HG02870 (cell line): ENCODE measurements around the gene KCNMA1.

Experiments
- ATAC-seq: cut with Tn5 transposase; IDR thresholded peaks from one replicate; pipeline ENCODE4 v1.9.1; 2021; ENCODE audit warnings: mild to moderate bottlenecking, moderate library complexity; ENCODE audit not compliant: unreplicated experiment

The KCNMA1 gene

DNA sequence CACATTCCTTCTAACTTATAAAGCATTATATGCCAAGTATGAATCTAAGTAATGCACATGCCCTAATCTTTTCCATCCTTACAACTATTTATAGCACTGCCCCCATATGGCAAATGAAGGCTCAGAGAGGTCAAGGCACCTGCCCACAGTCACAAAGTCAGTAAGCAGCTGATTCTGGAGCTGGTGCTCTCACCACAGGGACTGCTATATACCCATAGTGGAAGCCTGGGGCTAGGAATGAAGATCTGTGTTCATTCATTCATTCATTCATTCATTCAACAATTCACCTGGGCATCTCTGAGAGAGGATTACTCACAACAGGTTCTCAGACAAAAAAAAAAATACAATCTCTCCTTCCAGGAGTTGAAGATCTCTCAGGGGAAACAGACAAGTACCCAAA is 213.4 kb downstream of the KCNMA1 start:
- ATAC-seq = no peak

DNA sequence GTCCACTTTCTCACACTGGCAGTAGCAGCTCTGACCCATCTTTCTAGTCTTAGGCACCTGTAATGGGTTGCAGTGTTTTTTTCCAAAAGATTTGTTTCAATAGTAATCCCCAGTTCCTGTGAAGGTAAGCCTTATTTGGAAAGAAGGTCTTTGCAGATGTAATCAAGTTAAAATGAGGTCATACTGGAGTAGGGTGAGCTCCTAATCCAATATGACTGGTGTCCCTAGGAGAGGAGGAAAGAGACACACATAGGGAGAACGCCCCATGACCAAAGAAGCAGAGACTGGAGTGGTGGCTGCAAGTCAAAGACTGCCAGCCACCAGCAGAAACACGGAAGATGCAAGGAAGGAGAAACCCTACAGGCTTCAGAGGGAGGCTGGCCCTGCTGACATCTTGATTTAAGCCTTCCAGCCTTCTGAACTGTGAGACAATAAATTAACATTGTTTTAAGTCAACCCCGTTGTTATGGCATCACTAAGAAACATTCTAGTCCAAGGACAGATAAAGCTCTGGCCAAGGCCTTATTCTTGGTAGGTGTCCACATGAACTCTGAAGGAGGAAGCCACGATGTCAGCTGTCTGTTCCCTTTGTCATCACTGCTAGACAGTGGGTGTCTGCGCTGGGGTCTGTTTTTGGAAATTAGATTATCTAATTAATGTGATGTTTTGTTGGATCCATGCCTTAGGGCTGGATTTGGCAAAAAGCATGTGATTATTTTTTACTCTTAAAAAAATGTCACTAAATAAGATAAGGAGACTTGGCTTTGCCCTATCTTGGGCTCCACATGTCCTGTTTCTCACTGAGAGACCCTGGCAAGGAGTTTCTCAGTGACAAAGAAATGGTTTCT is 214.9 kb downstream of the KCNMA1 start:
- ATAC-seq = no peak

DNA sequence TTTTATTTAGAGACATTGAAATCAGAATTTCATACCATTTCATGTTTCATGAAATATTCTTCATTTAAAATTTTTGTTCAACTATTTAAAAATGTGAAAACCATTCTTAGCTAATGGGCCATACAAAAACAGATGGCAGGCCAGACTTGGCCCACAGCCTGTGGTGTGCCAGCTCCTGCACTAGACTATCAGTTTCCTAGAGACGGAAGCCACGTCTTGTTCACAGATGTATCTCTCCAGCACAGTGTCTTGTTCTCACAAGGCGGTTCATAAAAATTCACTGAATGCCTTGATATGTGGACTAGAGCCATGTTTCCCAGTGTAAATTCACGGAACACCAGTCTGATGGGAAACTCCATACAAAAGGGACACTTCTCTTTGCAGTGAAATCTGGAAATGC is 216.0 kb downstream of the KCNMA1 start:
- no peak for ATAC-seq

DNA sequence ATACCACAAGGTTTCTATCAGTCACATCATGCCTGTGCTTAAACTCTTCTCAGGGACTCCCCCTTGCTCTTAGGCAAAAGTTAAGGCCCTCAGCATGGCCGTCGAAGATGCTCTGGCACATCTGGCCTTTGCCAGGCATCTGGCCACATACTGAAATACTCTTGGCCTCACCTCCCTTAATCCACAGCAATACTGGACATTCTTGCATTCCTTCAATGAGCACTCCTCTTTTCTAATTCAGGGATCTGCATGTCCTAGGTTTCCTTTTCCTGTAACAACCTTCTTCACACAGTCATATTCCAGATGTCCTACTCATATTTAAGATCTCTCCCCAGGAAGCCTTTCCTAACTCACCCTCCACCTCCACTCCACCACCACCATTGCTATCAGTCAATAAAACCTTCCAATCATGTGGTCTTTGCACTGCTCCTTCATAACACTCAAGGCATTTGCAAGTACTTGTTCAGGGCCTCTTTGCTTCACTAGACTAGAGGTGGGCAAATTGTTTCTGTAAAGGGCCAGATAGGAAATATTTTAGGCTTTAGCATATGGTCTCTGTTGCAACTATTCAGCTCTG is 216.6 kb downstream of the KCNMA1 start:
- no peak for ATAC-seq

DNA sequence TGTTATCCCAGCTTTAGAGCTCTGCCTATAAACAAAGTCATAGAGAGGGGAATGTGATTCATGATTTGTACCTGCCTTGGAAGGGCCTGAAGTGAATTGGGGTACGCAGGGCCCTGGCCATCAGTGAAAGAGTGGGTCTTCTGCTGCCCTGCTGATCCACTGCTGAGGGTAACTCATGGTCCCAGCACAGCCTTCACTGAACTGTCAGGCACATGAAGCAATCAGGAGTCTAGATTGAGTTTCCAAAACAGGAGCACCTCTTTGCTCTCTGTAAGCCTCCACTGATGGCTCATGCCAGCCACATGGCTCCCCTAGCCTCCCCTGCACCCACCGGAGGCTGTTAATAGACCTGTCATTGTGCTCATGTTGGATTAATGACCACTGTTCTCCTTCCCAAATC is 217.6 kb downstream of the KCNMA1 start:
- no peak for ATAC-seq

DNA sequence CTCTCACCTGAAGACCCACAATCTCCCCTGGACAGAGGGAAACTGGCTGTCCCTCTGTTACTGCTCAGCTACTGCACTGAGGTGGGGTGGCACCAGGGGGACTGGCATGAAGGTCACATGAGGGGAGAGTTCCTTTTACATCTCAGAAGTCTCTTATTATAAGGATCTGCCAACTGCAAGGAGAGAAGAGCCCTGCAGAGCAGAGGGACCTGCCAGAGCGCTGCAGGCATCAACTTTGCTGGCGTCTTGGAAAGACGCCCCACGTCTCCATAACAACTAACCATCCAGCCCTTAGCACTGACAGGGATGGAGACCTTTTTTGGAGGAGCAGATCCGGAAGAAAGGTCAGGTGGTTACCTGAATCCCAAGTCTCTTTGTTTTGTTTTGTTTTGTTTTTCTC is 218.6 kb downstream of the KCNMA1 start:
- ATAC-seq = no peak

DNA sequence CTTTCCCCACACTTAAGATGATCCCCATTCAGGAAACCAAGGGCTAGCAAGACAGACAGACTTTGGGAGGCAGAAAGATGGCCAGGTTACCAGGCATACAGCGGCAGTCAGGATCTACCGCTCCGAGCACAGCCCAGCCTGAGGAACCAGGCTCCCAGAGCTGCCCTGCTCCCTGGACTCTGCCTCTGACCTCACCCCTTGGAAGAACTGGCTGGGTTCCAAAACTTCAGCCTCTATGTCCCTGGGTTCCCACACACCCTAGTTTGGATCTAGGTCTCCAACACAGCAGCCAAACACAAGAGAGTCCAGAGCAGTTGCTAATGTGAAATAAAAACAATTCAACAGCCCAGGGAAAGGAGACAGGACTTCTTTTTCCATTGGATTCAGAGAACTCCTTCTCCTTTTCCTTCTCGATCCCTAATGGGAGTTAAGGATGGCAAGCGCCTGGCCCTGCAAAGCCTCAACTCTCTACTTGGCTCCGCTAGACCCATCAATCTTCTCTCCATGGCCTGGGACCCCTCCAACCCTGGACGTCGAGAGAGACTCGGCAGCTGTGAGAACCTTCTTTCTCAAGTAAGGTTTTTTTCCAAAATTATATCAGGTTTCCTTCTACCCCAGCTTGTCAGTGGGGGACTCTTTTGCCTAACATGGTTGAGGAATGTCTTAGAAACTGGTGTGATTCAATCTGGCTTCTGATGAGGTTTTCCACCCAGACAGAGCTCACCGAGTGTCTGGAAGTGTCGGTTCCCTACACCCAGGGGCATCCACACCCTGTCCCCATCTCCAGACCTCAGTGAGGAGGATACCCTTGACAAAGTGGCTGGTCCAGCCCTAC is 219.6 kb downstream of the KCNMA1 start:
- no peak for ATAC-seq

DNA sequence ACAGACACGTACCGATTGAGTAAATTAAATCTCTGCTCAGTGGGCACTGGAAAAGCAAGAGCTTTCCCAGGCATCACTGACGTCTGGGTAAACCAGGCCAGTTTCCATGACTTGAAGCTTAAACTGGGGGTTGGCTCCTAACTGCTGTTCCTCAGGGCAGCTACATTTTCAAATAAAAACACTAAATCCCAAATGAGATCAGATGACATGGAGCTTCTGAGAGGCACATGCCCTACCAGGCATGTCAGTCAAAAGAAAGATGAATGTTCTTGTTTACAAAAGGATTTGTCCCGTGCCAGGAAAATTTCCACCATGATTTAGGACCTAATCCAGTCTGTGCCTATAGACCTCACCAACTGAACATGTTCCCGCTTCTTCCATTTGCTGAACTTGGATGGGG is 220.2 kb downstream of the KCNMA1 start:
- ATAC-seq = no peak

DNA sequence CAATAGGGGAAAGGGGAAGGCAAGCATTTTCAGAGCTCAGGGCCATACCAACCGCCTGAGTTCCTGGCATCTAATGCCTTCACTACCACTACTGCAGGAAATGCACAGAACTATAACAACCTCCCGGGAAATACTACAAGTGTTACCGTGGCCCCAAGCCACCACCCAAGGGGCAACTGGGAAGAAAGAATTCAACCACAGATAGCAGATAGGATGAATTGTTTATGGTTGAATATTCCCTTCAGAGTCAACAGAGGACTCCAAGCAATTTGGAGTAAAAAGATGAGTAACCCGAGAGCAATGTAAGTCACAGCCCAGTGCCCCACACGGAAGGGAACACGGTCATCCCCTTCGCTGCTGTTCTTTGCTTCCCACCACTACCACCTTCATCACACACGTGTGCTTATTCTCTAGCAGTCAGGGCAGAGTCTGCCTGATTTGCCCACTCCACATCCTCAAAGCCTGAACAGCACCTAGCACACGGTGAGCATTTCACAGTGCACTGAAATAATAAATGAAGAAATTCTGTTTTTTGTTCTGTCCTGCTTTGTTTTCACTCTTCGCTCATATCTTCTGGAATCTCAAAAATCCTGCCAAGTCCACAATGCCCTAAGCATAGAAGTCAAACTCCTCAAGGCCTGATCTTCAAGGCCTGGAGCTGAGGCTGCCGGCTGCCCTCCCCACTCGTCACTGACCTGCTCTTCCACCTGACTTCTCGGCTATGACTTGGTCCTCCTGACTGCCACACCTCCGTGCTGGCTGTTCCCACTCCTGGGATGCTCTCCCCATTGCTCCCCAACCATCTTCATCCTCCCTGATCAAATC is 221.1 kb downstream of the KCNMA1 start:
- no peak for ATAC-seq

DNA sequence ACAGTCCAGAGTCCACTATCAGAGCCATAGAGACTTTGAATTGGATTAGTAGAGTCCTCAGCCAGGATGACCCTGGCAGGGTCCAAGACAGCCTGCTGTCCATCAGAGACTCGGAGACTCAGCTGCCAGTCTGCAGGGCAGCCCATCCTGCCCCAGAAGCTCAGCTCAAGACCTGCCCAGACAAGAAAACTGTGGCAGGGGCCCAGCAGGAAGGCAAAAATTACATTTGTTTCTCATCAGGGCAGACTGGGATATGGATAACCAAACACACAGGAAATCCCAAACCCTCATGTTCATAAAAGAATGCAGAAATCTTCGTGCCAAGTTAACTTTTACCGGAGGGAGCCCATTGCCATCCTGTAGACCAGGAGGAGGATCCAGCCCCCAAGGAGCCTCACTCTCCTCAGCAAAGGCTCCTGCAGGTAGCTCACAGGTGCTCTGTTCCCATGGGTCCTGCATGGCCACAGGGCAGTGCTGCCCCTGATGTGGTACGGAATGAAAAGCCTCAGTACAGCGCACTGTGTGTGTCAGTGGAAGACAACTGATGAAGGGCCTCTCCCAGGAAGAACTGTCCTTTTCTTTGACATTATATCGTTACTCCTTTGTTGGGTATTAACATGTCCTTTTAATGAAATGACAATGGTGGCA is 222.2 kb downstream of the KCNMA1 start:
- no peak for ATAC-seq

DNA sequence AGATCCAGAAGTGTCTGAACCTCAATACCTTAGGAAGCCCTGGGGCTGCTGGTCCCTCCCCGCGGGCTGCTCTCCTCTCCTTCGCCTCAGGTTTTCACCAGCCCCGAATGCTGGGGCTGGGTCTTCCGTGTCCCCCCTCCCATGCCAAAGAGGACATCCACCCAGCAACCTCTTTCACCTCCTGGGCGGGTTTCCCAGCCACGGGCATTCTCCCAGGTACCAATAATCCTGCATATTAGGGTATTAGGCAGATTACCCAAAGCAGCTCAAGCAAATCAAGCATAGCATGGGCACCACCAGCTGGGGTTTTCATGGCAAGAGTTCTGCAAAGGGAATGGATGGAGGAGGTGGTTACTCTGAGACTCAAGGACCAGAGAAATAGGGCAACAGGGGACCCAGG is 224.4 kb downstream of the KCNMA1 start:
- ATAC-seq = no peak

DNA sequence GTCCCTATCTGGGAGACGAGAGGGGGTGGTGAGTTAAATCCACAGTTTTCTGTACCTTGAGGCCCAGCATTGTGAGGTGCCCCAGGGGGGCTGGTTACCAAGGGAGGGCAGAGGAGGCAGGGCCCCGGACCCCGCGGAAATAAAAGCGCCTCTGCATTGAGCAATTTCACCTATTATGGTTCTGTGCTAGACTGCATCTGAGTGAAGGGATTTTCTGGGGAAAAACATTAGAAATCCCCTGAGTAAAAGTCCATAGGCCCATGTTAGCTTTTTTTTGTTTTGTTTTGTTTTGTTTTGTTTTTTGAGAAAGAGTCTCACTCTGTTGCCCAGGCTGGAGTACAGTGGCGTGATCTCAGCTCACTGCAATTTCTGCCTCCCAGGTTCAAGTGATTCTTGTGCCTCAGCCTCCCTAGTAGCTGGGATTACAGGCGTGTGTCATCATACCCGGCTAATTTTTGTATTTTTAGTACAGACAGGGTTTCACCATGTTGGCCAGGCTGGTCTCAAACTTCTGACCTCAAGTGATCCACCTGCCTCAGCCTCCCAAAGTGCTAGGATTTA is 225.0 kb downstream of the KCNMA1 start:
- peak; percentile 39 for ATAC-seq

DNA sequence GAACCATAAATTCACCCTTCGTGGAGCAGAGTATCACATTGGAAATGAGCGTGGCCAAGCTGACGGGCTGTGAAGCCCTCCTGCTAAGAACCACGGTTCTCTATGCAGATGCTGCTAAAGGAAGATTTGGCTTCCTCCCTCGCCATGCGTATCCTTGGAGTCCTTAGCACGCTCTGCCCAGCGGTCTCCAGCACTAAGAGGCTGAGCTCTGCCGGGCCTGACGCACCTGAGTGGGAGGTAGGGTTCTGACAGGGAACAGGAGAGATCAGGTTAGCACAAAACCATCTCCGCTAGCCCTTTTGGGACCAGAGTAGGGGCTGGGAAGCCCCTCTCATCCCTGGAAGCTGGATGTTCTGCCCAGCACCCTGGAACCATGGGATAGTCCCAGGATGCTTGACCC is 225.8 kb downstream of the KCNMA1 start:
- no peak for ATAC-seq

DNA sequence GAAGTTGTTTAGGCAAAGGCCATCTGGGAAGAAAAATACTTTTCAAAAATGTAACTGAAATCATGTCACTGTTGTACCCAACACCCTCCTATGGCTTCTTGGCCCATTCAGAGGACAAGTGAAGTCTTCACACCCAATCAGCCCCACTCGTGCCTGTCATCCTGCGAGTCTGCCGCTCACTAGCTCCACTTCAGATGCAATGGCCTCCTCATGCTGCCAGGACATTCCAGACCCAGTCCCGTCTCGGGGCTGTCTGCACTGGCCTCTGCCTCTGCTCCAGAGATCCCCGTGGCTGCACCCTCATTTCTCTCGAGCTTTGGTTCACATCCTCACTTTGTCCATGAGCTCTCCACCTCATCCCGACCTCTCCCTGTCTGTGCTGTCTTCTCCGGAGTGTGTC is 227.1 kb downstream of the KCNMA1 start:
- no peak for ATAC-seq

DNA sequence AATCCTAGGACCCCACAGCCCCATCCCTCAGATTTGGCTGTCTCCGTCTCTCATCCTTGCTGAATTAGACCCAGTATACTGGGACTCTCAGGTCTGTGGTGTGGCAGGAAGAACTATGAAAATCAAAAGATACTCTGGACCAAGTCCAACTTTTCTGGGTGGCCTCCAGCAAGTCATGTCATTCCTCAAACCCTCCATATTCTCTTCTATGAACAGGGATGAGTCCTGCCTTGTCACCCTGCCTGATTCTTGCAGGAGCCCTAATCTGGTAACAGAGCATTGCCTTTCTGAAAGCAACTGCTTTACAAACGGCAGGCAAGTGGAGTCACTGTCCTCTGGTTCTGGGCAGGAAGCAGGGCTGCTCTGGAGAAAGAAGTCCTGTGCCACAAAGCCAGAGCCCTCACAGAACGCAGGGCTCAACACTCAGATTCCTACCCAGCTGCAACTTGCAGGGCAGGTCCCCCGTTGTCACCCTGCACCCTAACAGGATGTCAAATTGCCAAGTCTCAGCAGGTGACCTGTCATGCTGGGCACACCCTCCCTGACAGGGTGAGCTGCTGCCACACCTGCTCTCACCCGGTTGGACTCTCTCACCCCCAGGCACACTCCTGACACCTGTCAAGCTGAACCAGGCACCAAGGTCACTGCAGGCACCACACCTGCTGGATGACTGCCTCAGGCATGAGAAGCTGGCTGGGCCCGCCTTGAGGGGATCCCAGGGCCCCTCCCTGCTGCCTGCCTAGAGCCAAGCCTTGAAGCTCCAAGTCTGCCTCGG is 227.7 kb downstream of the KCNMA1 start:
- ATAC-seq = no peak

DNA sequence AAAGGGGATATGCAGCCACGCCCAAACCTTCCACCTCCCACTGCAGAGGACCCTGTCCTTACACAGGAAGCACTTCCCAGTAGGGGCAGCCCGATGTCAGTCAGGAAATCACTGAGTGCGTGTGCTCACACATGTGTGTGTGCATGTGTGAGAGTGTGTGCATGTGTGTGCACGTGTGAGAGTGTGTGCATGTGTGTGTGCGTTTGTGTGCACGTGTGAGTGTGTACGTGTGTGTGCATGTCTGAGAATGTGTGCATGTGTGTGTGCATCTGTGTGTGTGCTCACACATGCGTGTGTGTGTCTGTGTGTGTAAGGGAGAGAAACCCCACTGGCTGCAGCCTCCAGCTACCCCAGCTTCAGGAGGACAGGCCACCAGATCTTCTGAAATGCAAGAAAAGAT is 229.3 kb downstream of the KCNMA1 start:
- ATAC-seq = no peak

DNA sequence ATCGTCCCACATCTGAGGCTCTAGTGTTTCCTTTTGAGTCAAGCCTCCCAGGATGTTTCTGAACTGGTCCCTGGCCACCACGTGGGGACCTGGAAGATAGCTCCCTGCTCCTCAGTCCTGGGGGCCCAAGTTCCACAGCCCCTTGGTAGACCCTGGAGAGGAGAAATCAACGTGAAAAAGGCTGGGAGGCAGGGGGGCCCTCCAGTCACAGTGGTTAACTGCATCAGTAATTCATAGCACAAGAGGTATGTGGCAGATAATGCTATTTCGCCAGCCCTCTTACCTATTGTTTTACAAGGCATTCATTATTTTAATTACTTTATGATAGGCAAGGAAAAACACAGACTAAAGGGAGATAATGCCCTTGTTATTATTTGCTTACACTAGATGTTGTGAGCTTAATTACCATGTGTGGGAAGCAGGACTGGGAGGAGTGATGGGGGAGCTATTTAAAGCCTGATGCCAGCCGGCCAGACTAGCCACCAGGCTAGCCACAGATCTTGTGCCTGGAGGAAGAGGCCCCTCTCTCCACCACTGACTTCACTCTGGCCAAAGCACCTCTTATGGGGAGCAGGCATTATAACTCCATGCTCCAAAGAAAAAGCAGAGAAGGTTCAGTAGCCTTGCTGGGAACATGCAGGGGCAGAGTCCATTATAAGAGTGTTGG is 230.7 kb downstream of the KCNMA1 start:
- no peak for ATAC-seq

DNA sequence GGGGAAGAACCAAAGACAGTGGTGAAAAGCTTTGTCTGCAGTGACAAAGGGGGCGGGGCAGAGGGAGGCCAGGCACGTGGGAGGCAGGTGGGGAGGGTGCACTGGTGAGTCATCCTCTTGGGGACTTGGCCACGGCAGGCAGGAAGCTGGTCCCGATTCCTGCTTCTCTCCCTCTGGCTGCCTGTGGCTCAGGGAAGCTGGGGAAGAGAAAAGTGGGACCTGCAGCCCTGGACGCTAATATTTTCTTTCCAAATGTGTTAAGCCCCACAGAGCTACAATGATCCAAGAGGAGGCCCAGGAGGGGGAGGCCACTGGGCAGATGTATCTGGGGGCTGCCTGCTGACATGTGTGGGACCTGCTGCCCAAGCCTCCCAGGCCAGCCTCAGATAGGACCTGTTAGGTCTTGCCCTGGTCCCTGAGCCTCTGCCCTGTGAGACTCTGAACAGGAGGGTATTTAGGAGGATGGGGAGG is 231.8 kb downstream of the KCNMA1 start:
- ATAC-seq = no peak

DNA sequence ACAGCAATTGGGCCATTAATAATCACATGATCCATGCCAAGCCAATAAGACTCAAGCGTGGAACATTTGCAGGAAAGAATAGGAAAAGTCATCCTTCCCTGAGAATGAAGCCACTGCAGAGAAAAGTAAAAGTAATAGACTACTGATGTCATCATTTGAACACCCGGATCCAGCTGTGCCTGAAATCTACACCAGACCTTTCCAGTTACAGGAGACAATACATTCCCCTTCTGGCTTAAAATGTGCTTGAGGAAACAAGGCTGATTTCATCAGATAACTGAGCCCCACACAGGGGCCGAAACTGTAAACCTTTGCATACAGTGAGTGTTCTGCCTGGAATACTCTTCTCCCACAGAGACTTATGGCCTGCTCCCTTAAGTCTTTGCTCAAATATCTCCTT is 232.8 kb downstream of the KCNMA1 start:
- ATAC-seq = no peak
